ENCODE results near the gene CEP104. TPM values are rescaled to one million over a fixed set of nuclear protein-coding genes. Genes with fewer than 3 reads are reported as not detected.

Gene CEP104
- total and polyA plus RNA-seq, 10 of the 15 experiments (the other 5 are each of a cell fraction or from before 2014, with no cell fraction given): 7.2 to 34.8 (median 19.3) TPM

DNA sequence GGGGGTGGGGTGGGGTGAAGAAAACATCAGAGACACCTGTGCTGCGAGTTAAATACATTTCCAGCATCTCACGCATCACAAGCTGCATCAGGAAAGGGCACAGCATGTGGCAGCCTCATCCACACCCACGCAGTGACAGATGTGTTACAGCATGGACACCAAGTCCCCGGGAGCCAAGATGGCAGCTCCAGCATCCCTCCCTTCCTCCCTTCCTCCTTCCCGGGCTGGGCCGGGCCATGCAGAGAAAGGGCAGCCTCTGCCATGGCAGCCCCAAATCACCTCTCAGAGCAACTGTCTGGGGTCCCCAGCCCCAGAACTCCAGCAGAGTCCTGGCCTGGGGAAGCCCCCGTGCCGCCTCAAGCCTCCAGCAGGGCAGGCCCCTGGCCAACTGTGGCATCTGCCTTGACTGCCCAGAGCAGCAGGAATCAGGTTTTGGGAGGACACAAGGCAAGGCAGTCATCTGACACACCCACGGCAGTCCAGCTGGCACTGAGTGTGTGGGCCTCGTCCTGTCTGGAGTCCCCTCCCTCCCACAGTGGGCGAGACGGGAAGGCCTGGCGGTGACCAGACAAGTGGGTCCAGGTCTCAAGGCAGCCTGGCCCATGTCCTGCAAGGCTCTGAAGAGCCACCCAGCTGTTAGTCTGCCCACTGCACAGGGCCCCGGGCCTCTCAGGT is 78.3 kb downstream of the CEP104 start:
- no peak overlapping the region for H3K9ac ChIP-seq (ENCODE audit: control insufficient read depth, insufficient read depth, low read length)

More for the DNA sequence above, 78.3 kb downstream of the CEP104 start:
- Histone ChIP-seq H3K9me3 (replicated peaks; ENCODE audit: control insufficient read depth, insufficient read depth, low read length) (no peaks in the 10 kb centered on the region), H3K27me3 (replicated peaks in 1 of 2; ENCODE audit: control insufficient read depth in 2 of 2, insufficient read depth in 2 of 2, low read length in 1 of 2) (no peaks in the 10 kb centered on the region), H4K20me1 (ENCODE audit: control insufficient read depth, insufficient read depth) (no peaks in the 10 kb centered on the region), H3K27ac (ENCODE audit: control insufficient read depth, insufficient read depth) (no peak overlapping the region), H3K4me1 (ENCODE audit: control insufficient read depth, insufficient read depth, low read length) (peaks cover 11% of the 10 kb centered on the region), H3K79me2 (ENCODE audit: control insufficient read depth, insufficient read depth, low read length) (no peaks in the 10 kb centered on the region), H3K4me3 (no peak overlapping the region), H3K4me2 (ENCODE audit: control insufficient read depth, insufficient read depth) (no peak overlapping the region), H2AFZ (ENCODE audit: control insufficient read depth, low read depth, low read length) (no peak overlapping the region), H3K36me3 (ENCODE audit: control insufficient read depth in 2 of 2, insufficient read depth in 2 of 2, low read length in 1 of 2) (peaks cover 9 to 15% of the 10 kb centered on the region in 2 experiments; a peak in 3 of 4 replicates)
- RAD21 ChIA-PET (ENCODE audit: unreplicated experiment): interaction anchor here (0.6 to 0.7 kb wide), 2 partner anchors 257 to 298 kb away, joined by 3 read pairs; no protein-coding TSS in a partner anchor
- intact Hi-C loops (cut with micrococcal nuclease; ENCODE audit: unreplicated experiment) (no loop called here), in situ Hi-C loops (cut with MboI) (no loop called here)
- POLR2A ChIA-PET: no interaction called here
- CTCF ChIA-PET: interaction anchor here (1.6 kb wide), 1 partner anchor 13 kb away, joined by 3 read pairs; no protein-coding TSS in a partner anchor
- ATAC-seq (no peak), DNase-seq (ENCODE audit: low read depth, low spot score) (no peak), FAIRE-seq (no peak)
- SMC1A ChIA-PET (ENCODE audit: uncharacterized antibody, unreplicated experiment): no interaction called here
- no TSS peak for BruUV-seq (replicated peaks)
- 87% methylated on average over 12 of the region's 14 CpGs for WGBS (ENCODE audit: insufficient coverage, insufficient replicate concordance, low lambda C conversion rate, missing lambda C conversion rate)
- TF ChIP-seq, protein P1, sequence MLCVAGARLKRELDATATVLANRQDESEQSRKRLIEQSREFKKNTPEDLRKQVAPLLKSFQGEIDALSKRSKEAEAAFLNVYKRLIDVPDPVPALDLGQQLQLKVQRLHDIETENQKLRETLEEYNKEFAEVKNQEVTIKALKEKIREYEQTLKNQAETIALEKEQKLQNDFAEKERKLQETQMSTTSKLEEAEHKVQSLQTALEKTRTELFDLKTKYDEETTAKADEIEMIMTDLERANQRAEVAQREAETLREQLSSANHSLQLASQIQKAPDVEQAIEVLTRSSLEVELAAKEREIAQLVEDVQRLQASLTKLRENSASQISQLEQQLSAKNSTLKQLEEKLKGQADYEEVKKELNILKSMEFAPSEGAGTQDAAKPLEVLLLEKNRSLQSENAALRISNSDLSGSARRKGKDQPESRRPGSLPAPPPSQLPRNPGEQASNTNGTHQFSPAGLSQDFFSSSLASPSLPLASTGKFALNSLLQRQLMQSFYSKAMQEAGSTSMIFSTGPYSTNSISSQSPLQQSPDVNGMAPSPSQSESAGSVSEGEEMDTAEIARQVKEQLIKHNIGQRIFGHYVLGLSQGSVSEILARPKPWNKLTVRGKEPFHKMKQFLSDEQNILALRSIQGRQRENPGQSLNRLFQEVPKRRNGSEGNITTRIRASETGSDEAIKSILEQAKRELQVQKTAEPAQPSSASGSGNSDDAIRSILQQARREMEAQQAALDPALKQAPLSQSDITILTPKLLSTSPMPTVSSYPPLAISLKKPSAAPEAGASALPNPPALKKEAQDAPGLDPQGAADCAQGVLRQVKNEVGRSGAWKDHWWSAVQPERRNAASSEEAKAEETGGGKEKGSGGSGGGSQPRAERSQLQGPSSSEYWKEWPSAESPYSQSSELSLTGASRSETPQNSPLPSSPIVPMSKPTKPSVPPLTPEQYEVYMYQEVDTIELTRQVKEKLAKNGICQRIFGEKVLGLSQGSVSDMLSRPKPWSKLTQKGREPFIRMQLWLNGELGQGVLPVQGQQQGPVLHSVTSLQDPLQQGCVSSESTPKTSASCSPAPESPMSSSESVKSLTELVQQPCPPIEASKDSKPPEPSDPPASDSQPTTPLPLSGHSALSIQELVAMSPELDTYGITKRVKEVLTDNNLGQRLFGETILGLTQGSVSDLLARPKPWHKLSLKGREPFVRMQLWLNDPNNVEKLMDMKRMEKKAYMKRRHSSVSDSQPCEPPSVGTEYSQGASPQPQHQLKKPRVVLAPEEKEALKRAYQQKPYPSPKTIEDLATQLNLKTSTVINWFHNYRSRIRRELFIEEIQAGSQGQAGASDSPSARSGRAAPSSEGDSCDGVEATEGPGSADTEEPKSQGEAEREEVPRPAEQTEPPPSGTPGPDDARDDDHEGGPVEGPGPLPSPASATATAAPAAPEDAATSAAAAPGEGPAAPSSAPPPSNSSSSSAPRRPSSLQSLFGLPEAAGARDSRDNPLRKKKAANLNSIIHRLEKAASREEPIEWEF (IDR thresholded peaks at IDR 0.05; ENCODE audit: insufficient replicate concordance, low read depth, low read length): no peak
- no peak for TF ChIP-seq CHD2 (IDR thresholded peaks at IDR 0.05; ENCODE audit: borderline replicate concordance, low read depth, low read length)
- TF ChIP-seq POLR2A (IDR thresholded peaks at IDR 0.05; ENCODE audit: low read depth, low read length): peak; percentile 68
- TF ChIP-seq, protein P2, sequence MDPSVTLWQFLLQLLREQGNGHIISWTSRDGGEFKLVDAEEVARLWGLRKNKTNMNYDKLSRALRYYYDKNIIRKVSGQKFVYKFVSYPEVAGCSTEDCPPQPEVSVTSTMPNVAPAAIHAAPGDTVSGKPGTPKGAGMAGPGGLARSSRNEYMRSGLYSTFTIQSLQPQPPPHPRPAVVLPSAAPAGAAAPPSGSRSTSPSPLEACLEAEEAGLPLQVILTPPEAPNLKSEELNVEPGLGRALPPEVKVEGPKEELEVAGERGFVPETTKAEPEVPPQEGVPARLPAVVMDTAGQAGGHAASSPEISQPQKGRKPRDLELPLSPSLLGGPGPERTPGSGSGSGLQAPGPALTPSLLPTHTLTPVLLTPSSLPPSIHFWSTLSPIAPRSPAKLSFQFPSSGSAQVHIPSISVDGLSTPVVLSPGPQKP (IDR thresholded peaks at IDR 0.05; ENCODE audit: low read depth, low read length): no peak
- TF ChIP-seq CEBPB (IDR thresholded peaks at IDR 0.05; ENCODE audit: borderline replicate concordance in 1 of 2, low read depth in 2 of 2, low read length in 2 of 2): no peak
- no peak for TF ChIP-seq NBN (IDR thresholded peaks at IDR 0.05)
